Endothelial cell of umbilical vein (primary cell): ENCODE measurements around the gene ZNF263. TPM values are rescaled to one million over a fixed set of nuclear protein-coding genes. Genes with fewer than 3 reads are reported as not detected.
"Not testable (repeated sequence)": the region's sequence is repeated elsewhere in the genome, so short reads cannot be mapped to it uniquely, and the experiment has no call there.

ENCODE experiments used
- BruUV-seq: library from RNA; stranded (reverse); fragments of 400-500 nt; replicated peaks from 2 replicates; lab custom pipeline; 2021; lab: Mats Ljungman, UMichigan
- CTCF ChIA-PET: fragments of 300-600, 350-600 bp; sonication (Branson Sonifier 250); formaldehyde crosslinking; loops from one replicate; lab custom pipeline; 2021; ENCODE audit warnings: antibody characterized with exemption, inconsistent platforms; lab: Charles Lee
- POLR2A ChIA-PET: fragments of 300-600, 350-600 bp; sonication (Branson Sonifier 250); formaldehyde crosslinking; loops from one replicate; lab custom pipeline; 2021; ENCODE audit warnings: antibody characterized with exemption, inconsistent platforms; lab: Charles Lee
- DNase-seq: peaks from one replicate; pipeline ENCODE4 v3.0.0-alpha.2; 2011; ENCODE audit warnings: low read depth, low spot score
- FAIRE-seq: peaks from 2 replicates; lab custom pipeline; 2011; peaks lifted over from hg19 to GRCh38; lab: Jason Lieb, UNC
- H2AFZ ChIP-seq: 2 replicates; pipeline ENCODE4 v1.6.0; 2012; ENCODE audit warnings: low read depth, low read length, control low read depth, inconsistent platforms
- H3K27ac ChIP-seq: 2 replicates; pipeline ENCODE4 v1.5.1; 2011; ENCODE audit warnings: low read depth, mild to moderate bottlenecking, control low read depth, low read length, moderate library complexity; ENCODE audit not compliant: insufficient read depth
- H3K27me3 ChIP-seq, 2 experiments: 2 replicates each; pipeline versions ENCODE4 v1.6.0 to v1.6.1; 2011; ENCODE audit warnings: low read length in 2 of 2, mixed read lengths in 1 of 2; ENCODE audit not compliant: control insufficient read depth in 2 of 2, insufficient read depth in 2 of 2
- H3K36me3 ChIP-seq, 2 experiments: 2 replicates in 1 of 2; 3 replicates in 1 of 2; pipeline ENCODE4 v1.5.1; 2011; ENCODE audit warnings: low read length in 2 of 2, mild to moderate bottlenecking in 1 of 2, moderate library complexity in 1 of 2; ENCODE audit not compliant: control insufficient read depth in 2 of 2, insufficient read depth in 2 of 2; ENCODE audit errors: extremely low read depth in 1 of 2
- H3K4me1 ChIP-seq: 3 replicates; pipeline ENCODE4 v1.5.1; 2011; ENCODE audit warnings: mild to moderate bottlenecking, low read length; ENCODE audit not compliant: control insufficient read depth, insufficient read depth; ENCODE audit errors: extremely low read depth
- H3K4me2 ChIP-seq: 2 replicates; pipeline ENCODE4 v1.6.1; 2011; ENCODE audit warnings: low read length, control low read depth, mixed read lengths; ENCODE audit not compliant: insufficient read depth
- H3K4me3 ChIP-seq, 3 experiments: fragments of 200-600 bp in 1 of 3; sonication (generic), shearing (Covaris generic) in 1 of 3; replicated peaks in 1 of 3; 2 replicates each; pipeline ENCODE4 v1.5.1; 2011 to 2016; ENCODE audit warnings: control low read depth in 3 of 3, low read length in 3 of 3, mild to moderate bottlenecking in 2 of 3, inconsistent platforms in 1 of 3, low read depth in 1 of 3, moderate library complexity in 1 of 3; ENCODE audit not compliant: insufficient read depth in 1 of 3
- H3K79me2 ChIP-seq: 2 replicates; pipeline ENCODE4 v1.6.0; 2012; ENCODE audit warnings: low read length, inconsistent platforms; ENCODE audit not compliant: control insufficient read depth, insufficient read depth
- H3K9ac ChIP-seq: replicated peaks from 2 replicates; pipeline ENCODE3; 2011; ENCODE audit warnings: low read length, control low read depth; ENCODE audit not compliant: insufficient read depth; ENCODE audit errors: extremely low read depth
- H3K9me1 ChIP-seq: replicated peaks from 3 replicates; pipeline ENCODE4 v1.6.0; 2011; ENCODE audit warnings: mild to moderate bottlenecking, low read length; ENCODE audit not compliant: control insufficient read depth, insufficient read depth; ENCODE audit errors: extremely low read depth
- H3K9me3 ChIP-seq: replicated peaks from 2 replicates; pipeline ENCODE4 v1.5.1; 2012; ENCODE audit warnings: low read length, inconsistent platforms; ENCODE audit not compliant: control insufficient read depth, insufficient read depth
- H4K20me1 ChIP-seq: replicated peaks from 2 replicates; pipeline ENCODE3; 2011; ENCODE audit warnings: mild to moderate bottlenecking, low read length; ENCODE audit not compliant: control insufficient read depth, insufficient read depth; ENCODE audit errors: extremely low read depth
- EZH2 ChIP-seq: IDR thresholded peaks from 2 replicates; pipeline ENCODE4 v1.6.1; 2012; ENCODE audit warnings: borderline replicate concordance, low read depth, mild to moderate bottlenecking, moderate library complexity, low read length, inconsistent platforms; ENCODE audit not compliant: severe bottlenecking
- FOS ChIP-seq: IDR thresholded peaks from 2 replicates; pipeline ENCODE4 v1.6.1; 2011; ENCODE audit warnings: mild to moderate bottlenecking, low read length, moderate library complexity, borderline replicate concordance; ENCODE audit not compliant: insufficient read depth
- GATA2 ChIP-seq: IDR thresholded peaks from 2 replicates; pipeline ENCODE4 v1.7.0; 2011; ENCODE audit warnings: low read depth, mild to moderate bottlenecking, moderate library complexity, mixed read lengths, low read length; ENCODE audit not compliant: insufficient read length, insufficient read depth
- JUN ChIP-seq: IDR thresholded peaks from 2 replicates; pipeline ENCODE4 v1.6.1; 2011; ENCODE audit warnings: borderline replicate concordance, low read depth; ENCODE audit not compliant: insufficient read length, insufficient read depth
- MYC ChIP-seq: IDR thresholded peaks from one replicate; pipeline ENCODE4 v1.6.1; 2011; ENCODE audit warnings: mild to moderate bottlenecking, low read depth, low read length
- POLR2A ChIP-seq: IDR thresholded peaks from 2 replicates; pipeline ENCODE4 v1.6.1; 2012; ENCODE audit warnings: low read depth, mild to moderate bottlenecking, control low read depth, low read length
- POLR2AphosphoS5 ChIP-seq: IDR thresholded peaks from 2 replicates; pipeline ENCODE4 v1.6.1; 2012; ENCODE audit warnings: low read depth, mild to moderate bottlenecking, control low read depth, low read length, moderate library complexity; ENCODE audit not compliant: insufficient read depth
- dilution Hi-C: fragments of 300-500 bp; cut with MboI; formaldehyde crosslinking; loops from one replicate; pipeline ENCODE4 v1.15.0; 2019; ENCODE audit warnings: low sequenced_read_pairs; ENCODE audit not compliant: extremely low pct_ligation_motif_present
- intact Hi-C: fragments of 100-400 bp; cut with micrococcal nuclease; formaldehyde crosslinking; loops from one replicate; pipeline ENCODE4 v1.10.0; 2022
- polyA plus RNA-seq, 4 experiments: library from polyadenylated mRNA; depleted of rRNA in 3 of 4; stranded (reverse) in 3 of 4; unstranded in 1 of 4; fragments of >200 nt; gene quantifications; 2 replicates each; pipeline versions ENCODE4 v1.2.1 to v1.2.3, GENCODE V29; 2011 to 2012; ENCODE audit warnings: missing spikeins in 1 of 4
- total RNA-seq: library from RNA; stranded (reverse); gene quantifications from 2 replicates; pipeline ENCODE4 v1.2.3, GENCODE V29; 2021
- TF ChIP-seq, protein P1 (sequence below): IDR thresholded peaks from 2 replicates; pipeline ENCODE4 v1.6.1; 2011; ENCODE audit not compliant: insufficient read depth, insufficient read length
- TF ChIP-seq, protein P2 (sequence below), 2 donors: IDR thresholded peaks; 1 replicate in 1 of 2; 2 replicates in 1 of 2; pipeline ENCODE4 v1.5.1; 2011; ENCODE audit warnings: low read length in 2 of 2, mild to moderate bottlenecking in 2 of 2, moderate library complexity in 2 of 2, control low read depth in 1 of 2, inconsistent platforms in 1 of 2, low read depth in 1 of 2; ENCODE audit not compliant: insufficient read depth in 1 of 2; ENCODE audit errors: extremely low read depth in 1 of 2

ZNF263 gene
- total and polyA plus RNA-seq, 2 donors (not counting 3 experiments of a cell fraction or from before 2014, with no cell fraction given): 10.9 to 20.8 TPM

DNA sequence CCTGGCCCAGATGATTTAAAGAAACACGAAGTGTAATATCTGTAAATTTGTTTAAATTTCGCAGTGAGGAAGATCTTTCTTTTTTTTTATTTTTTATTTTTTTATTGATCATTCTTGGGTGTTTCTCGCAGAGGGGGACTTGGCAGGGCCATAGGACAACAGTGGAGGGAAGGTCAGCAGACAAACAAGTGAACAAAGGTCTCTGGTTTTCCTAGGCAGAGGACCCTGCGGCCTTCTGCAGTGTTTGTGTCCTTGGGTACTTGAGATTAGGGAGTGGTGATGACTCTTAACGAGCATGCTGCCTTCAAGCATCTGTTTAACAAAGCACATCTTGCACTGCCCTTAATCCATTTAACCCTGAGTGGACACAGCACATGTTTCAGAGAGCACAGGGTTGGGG is 12.6 kb upstream of the ZNF263 start:
- CTCF ChIA-PET, H3K4me1 ChIP-seq, BruUV-seq, H3K27me3 ChIP-seq, FAIRE-seq, H2AFZ ChIP-seq, intact Hi-C loops, H3K9me3 ChIP-seq, H3K79me2 ChIP-seq, POLR2A ChIA-PET, H3K4me2 ChIP-seq, H4K20me1 ChIP-seq, H3K4me3 ChIP-seq, H3K9me1 ChIP-seq, H3K27ac ChIP-seq, dilution Hi-C loops, H3K36me3 ChIP-seq, H3K9ac ChIP-seq, DNase-seq: not testable (repeated sequence)

DNA sequence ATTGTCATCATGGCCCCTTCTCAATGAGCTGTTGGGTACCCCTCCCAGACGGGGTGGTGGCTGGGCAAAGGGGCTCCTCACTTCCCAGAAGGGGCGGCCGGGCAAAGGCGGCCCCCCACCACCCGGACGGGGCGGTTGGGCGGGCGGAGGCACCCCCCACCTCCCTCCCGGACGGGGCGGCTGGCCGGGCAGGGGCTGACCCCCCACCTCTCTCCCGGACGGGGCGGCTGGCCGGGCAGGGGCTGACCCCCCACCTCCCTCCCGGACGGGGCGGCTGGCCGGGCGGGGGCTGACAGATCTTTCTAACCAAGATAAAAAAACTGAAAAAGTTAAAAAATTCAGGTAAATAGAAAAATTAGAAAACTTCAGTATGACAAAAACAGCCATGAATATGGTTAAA is 12.0 kb upstream of the ZNF263 start:
- BruUV-seq, H3K9me3 ChIP-seq, DNase-seq, intact Hi-C loops, H3K4me2 ChIP-seq, H3K79me2 ChIP-seq, H3K27me3 ChIP-seq, POLR2A ChIA-PET, H3K4me3 ChIP-seq, H3K4me1 ChIP-seq, dilution Hi-C loops, H2AFZ ChIP-seq, H4K20me1 ChIP-seq, H3K9ac ChIP-seq, H3K36me3 ChIP-seq, H3K27ac ChIP-seq, FAIRE-seq, H3K9me1 ChIP-seq: not testable (repeated sequence)
- CTCF ChIA-PET: interaction anchor here (1.4 kb wide), 1 partner anchor 11 kb away, joined by 3 read pairs; no protein-coding TSS in a partner anchor

DNA sequence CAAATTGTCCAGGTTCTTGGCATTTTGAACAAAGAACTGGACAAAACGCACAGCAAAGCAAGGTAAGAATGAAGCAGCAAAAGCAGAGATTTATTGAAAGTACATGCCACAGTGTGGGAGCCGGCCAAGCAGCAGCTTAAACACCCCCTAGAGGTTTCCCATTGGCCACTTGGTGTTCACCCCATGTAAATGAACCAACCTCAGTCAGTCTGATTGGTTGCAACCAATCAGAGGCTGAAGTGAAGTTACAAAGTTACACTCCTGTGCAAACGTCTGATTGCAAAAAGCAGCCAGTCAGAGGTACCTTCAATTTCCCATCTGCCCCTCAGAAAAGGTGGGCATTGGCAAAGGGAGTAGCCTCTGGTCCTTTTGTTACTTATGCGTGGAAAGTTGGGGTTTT is 8.8 kb upstream of the ZNF263 start:
- no peak for TF ChIP-seq MYC
- TF ChIP-seq POLR2AphosphoS5: no peak
- TF ChIP-seq, protein P1, sequence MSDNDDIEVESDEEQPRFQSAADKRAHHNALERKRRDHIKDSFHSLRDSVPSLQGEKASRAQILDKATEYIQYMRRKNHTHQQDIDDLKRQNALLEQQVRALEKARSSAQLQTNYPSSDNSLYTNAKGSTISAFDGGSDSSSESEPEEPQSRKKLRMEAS: no peak
- TF ChIP-seq EZH2: no peak
- no peak for TF ChIP-seq FOS
- TF ChIP-seq GATA2: no peak
- no peak for TF ChIP-seq POLR2A
- no peak for TF ChIP-seq JUN
- TF ChIP-seq, protein P2, sequence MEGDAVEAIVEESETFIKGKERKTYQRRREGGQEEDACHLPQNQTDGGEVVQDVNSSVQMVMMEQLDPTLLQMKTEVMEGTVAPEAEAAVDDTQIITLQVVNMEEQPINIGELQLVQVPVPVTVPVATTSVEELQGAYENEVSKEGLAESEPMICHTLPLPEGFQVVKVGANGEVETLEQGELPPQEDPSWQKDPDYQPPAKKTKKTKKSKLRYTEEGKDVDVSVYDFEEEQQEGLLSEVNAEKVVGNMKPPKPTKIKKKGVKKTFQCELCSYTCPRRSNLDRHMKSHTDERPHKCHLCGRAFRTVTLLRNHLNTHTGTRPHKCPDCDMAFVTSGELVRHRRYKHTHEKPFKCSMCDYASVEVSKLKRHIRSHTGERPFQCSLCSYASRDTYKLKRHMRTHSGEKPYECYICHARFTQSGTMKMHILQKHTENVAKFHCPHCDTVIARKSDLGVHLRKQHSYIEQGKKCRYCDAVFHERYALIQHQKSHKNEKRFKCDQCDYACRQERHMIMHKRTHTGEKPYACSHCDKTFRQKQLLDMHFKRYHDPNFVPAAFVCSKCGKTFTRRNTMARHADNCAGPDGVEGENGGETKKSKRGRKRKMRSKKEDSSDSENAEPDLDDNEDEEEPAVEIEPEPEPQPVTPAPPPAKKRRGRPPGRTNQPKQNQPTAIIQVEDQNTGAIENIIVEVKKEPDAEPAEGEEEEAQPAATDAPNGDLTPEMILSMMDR (IDR thresholded peaks at IDR 0.05; ENCODE audit: extremely low read depth in 1 of 2, insufficient read depth in 1 of 2, low read depth in 1 of 2, low read length in 2 of 2): no peak
- no peaks in the 10 kb centered on the region for H3K36me3 ChIP-seq
- ChIA-PET POLR2A (no interaction called here), CTCF (interaction anchor here (1.1 kb wide), 1 partner anchor 10 kb away, joined by 3 read pairs; no protein-coding TSS in a partner anchor)
- no peaks in the 10 kb centered on the region for H4K20me1 ChIP-seq
- H3K4me1 ChIP-seq: no peaks in the 10 kb centered on the region
- no peaks in the 10 kb centered on the region for H3K9me1 ChIP-seq
- DNase-seq (no peak), FAIRE-seq (no peak)
- H3K27me3 ChIP-seq: peaks cover 19 to 26% of the 10 kb centered on the region in 2 experiments
- H3K9me3 ChIP-seq: no peaks in the 10 kb centered on the region
- no peaks in the 10 kb centered on the region for H3K79me2 ChIP-seq
- dilution Hi-C loops (no loop called here), intact Hi-C loops (no loop called here)
- H3K4me2 ChIP-seq: no peak overlapping the region
- H3K4me3 ChIP-seq: no peak overlapping the region
- no peak overlapping the region for H2AFZ ChIP-seq
- BruUV-seq: no TSS peak
- no peak overlapping the region for H3K9ac ChIP-seq
- no peak overlapping the region for H3K27ac ChIP-seq
